NK-92 (cell line): ENCODE data around the gene TBX3.

Experiments
- DNase-seq: peaks from one replicate; lab custom pipeline; 2025; ENCODE audit not compliant: unreplicated experiment; lab: John Stamatoyannopoulos, UW

Gene TBX3

GRCh38 chr12:114697243-114697716 lies 13.3 kb upstream of the TBX3 start:
- no peak for DNase-seq

DNA sequence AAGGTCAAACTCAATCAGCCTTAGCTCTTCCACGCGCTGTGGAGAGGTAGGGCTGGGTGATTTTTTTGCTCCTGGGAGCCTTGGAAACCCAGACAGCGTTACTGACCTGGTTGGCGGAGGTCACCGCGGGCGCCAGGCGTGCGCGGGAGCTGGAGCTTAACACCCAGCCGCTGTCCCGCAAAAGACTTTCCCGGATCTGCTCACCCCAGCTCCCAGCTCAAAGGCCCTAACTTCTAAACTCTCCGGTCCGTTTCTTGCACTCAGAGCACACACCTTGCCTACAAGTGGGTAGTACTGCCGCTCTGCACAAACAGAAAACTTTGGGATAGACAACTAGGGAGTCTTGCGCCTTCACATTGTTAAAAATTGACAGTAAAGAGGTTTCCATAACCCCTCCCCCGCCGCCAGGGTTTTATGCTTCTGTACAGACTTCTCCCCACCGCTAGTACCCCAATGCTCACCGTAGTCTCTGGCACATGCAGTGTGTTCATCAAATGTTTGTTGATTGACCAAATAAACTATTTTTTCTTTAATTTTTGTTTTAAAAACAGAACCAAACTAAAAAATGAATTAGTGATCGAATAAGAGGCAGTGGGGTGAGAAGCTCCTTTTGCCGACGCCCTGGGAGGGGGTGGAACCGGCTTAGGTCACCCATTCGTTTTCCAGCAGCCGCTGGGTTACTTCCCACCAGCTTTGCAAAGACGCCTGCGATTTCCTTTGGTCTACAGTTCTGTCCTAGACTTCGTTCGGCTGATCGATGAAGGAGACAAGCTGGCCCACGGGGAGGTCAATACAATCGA lies 12.7 kb upstream of the TBX3 start:
- no peak for DNase-seq

DNA sequence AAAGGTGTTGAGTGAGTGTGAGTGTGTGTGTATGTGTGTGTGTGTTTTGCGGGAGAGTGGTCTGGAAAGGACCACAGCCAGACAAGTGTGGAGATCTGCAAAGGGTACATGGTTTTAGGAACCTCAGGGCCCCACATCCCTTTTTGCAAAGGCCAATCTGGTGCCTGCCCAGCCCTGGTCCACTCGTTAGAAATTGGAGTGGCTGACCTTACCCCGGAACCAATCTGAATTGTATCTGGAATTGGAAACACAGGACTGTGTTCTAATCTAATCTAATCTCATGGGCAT lies 11.3 kb upstream of the TBX3 start:
- DNase-seq = no peak

GRCh38 chr12:114694436-114695304 lies 10.7 kb upstream of the TBX3 start:
- no peak for DNase-seq

GRCh38 chr12:114693532-114693931 lies 9.6 kb upstream of the TBX3 start:
- no peak for DNase-seq

DNA sequence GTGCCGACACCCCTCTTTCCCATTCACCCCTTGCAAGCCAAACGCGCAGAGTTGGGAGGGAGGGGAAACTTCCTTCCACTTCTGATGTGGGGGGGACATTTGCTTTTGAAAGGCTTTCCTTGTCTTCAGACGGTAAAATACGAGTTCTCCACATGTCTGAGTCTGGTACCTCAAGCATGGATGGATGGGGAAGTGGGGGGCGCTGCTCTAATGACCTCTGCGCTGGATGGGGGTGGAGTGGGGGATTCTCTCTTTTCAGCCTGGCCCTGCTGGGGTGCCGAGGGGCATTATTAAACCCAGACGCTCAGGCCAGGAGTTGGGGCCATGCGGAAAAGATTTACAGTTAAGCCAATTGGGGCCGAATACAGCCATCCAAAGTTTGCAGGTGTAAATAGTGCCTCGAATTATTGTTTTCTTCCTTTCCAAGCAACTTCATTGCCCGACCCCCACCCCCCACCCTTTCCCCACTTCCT lies 9.1 kb upstream of the TBX3 start:
- no peak for DNase-seq

GRCh38 chr12:114692186-114693058 lies 8.4 kb upstream of the TBX3 start:
- DNase-seq = no peak

DNA sequence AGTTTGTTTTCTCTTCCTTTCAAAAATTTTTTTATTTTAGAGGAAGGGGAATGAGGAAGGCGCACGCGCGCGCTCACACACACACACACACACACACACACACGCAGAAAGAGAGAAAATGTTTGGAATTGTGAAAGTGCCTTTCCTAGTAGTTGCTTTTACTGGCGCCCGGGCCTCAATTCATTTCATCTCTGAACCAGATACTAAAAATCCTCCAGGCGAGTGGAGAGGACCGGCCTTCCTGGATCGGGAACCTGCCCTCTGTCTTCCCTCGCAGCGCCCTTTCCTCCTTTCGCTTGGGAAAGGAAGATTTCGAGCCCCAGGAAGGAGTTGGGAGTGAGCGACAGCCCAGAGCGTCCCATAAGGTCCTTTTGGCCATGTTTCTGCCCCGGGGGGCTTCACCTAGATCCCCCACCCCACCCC lies 7.8 kb upstream of the TBX3 start:
- no peak for DNase-seq

DNA sequence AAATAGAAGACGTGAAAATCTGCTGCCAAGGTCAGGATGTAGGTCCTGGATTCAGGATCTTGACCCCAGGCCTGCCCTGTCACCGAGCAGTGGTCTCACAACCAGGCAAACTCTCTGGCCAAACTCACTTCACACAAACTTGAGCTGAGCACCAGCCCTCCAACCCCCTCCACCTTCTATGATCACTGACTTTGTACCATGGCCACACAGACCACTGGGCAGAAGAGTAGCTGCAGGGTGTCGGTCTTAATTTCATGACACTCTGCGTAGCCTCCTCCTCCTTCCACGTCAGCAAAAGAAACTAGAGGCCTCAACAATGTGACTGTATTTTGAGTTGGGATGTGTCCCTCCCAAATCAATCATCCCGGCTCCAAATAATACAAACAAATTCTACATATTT lies 7.2 kb upstream of the TBX3 start:
- DNase-seq = no peak

DNA sequence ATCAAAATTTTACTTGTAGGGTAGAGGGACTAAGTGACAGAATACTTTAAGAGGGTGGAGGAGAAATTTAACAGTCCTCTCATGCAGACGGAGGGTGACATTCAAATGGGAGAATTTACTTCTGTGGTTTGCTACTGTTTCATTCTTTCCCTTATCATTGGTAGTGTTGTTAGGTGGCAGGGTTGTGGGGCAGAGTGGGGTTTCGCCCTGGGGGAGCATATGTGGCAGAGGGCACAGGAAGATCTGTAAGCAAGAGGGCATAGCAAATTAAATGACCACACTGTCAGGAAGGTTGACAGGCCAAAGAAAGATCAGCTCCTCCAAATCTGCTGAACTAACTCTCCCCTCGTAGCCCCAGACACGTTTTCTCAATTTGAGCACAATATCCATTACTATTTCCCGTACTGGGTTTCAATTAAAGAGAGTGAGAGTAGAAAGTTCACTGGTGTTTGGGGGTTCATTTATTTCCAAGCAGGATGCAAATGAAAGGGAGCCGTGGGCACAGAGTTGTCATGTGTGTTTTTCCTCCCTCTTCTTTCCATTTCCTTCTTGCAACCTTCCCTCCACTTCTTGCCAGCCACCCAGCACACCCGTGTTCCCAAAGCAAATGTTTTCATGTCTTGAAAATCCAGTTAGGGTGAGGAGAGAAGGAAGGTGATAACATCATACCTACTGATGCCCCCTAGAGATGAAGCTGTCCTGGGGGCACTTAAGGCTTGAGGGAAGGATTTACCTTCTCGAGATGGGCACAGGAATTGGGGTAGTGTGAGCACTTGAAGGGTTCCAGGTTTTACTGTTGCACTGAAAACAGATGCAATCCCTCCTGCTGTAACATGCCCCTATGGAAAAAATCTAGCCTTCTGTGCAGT lies 6.5 kb upstream of the TBX3 start:
- DNase-seq = no peak

GRCh38 chr12:114689075-114689994 lies 5.4 kb upstream of the TBX3 start:
- DNase-seq = no peak

DNA sequence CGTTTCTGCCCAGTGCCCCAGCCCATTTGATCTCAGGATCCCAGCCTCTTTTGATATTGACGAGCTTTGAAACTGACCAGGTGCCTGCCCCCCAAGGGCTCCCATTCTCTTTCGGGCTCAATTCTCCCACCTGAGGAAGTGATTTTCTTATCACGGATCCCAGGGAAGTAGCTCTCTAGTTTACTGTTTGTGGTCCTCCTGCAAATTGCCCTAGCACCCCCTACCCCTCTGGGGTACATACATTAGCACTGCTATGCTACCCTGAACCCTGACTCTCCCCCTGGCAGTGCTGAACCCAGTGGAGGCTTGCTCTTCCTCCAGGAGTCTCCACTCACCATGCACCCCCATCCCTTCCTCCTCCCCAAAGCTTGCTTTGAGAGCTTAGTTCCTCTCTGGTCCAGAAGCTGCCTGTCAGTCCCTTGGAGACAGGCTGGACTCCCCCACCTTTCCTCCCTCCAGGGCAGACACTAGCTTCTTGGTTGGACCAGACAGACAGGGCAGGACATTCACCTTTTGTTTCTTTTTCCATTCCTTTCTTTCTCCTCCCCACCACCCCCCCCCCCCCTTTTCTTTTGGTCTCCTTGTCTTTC lies 4.4 kb upstream of the TBX3 start:
- no peak for DNase-seq

DNA sequence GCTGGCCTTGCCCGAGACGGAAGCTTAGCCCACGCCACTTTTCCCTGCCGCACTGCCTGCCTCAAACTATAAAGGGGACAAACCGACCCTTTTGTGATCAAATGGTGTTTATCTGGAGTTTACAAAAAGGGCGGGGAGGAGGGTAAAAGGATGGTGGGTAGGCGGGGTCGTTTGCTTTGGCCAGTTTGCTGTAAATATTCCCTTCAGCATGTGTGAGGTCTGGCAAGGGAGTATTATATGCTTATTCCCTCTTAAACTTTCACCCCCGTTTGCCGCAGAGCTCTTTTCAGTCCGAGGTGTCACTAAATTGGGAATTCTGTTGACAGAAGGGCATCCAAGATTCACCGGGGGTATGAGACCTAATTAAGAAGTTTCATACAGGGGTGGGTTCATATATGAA lies 3.8 kb upstream of the TBX3 start:
- no peak for DNase-seq

DNA sequence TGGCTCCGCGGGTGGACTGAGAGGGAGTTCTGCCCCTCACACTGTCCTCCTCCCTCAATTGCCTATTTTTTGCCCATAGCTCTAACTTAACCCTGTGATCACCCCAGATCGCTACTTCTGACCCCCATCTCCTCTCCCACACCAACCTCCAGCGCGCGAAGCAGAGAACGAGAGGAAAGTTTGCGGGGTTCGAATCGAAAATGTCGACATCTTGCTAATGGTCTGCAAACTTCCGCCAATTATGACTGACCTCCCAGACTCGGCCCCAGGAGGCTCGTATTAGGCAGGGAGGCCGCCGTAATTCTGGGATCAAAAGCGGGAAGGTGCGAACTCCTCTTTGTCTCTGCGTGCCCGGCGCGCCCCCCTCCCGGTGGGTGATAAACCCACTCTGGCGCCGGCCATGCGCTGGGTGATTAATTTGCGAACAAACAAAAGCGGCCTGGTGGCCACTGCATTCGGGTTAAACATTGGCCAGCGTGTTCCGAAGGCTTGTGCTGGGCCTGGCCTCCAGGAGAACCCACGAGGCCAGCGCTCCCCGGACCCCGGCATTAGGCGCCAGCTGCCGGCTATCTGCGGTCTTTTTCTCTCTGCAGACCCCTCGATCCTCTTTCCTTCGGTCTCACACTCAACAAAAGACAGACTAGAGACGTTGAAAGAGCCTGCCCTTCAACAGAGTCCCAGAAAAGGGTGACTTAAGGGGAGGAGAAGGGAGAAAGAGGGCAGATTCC lies 3.0 kb upstream of the TBX3 start:
- no peak for DNase-seq

DNA sequence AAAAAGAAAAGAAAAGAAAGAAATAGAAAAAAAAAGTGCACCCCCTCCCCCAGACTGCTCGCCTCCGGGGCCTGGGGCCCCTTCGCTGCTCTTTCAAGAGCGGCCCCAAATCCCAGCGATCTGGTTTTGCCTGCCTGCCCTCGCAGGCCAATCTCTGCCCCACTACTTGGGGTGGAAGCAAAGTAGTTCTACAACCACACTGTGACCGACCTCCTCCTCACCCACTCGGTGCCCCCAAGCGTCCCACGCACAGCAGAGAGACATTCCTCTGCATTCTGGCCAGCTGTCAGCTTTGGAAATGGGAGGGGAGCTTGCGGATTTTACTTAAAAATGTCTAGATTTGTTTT lies 2.4 kb upstream of the TBX3 start:
- DNase-seq = no peak

- no peak for DNase-seq
Observed at GRCh38 chr12:114685869-114686268, 1.9 kb upstream of the TBX3 start.

GRCh38 chr12:114685320-114685781 lies 1.4 kb upstream of the TBX3 start:
- DNase-seq = no peak

DNA sequence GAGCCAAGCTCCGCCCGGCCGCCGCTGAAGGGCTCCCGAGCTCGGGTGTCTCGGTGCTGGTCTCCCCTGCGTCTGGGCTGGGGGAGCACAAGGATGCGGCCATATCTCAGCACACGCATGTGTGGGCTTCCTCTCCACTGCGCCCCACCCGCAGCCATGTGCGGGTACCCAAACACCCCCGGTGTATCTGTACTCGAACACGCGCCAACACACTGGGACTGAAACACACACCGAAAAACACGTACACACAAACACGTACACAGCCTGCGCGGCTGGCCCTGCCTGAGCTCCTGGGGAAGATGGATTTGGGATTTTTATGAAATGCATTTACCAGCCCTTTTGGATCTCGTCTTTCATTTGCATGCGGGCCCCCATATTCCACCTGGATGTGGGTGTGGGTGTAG lies 897 bp upstream of the TBX3 start:
- DNase-seq = no peak
